Stomach (tissue), 9 donors: ENCODE measurements around the gene SLAMF1. TPM values are rescaled to one million over a fixed set of nuclear protein-coding genes. Genes with fewer than 3 reads are reported as not detected.

Source experiments
- DNase-seq, 2 donors: peaks; one replicate each; pipeline versions ENCODE4 v3.0.0 to v3.0.0-alpha.2; 2013 to 2019
- H3K27ac ChIP-seq, 5 donors: fragments of 200-600 bp in 4 of 5; sonication (generic) in 4 of 5; one replicate each; pipeline ENCODE4 v1.5.1; 2013 to 2019; ENCODE audit warnings: mild to moderate bottlenecking in 1 of 5, moderate library complexity in 1 of 5
- H3K27me3 ChIP-seq, 3 donors: fragments of 200-600 bp; sonication (generic); one replicate each; pipeline ENCODE4 v1.5.1; 2017 to 2019; ENCODE audit warnings: mixed run types in 1 of 3
- H3K36me3 ChIP-seq, 4 donors: fragments of 200-600 bp; sonication (generic); 1 replicate in 3 of 4; 2 replicates in 1 of 4; pipeline ENCODE4 v1.5.1; 2016 to 2019
- H3K4me1 ChIP-seq, 4 donors: fragments of 200-600 bp; sonication (generic); one replicate each; pipeline ENCODE4 v1.5.1; 2016 to 2019
- H3K4me3 ChIP-seq, 4 donors: fragments of 200-600 bp; sonication (generic) in 3 of 4; one replicate each; pipeline ENCODE4 v1.5.1; 2016 to 2019; ENCODE audit warnings: mild to moderate bottlenecking in 1 of 4
- H3K9me3 ChIP-seq, 4 donors: fragments of 200-600 bp; sonication (generic); one replicate each; pipeline ENCODE4 v1.5.1; 2016 to 2019
- EP300 ChIP-seq: sonication (generic); formaldehyde crosslinking; IDR thresholded peaks from one replicate; pipeline ENCODE4 v1.6.1; 2017; ENCODE audit warnings: antibody characterized with exemption
- POLR2A ChIP-seq, 4 donors: fragments of 450-650 bp; IDR thresholded peaks; one replicate each; pipeline ENCODE4 v1.6.1; 2016; ENCODE audit warnings: antibody characterized with exemption in 4 of 4, control low read depth in 2 of 4, mild to moderate bottlenecking in 1 of 4, moderate library complexity in 1 of 4
- POLR2AphosphoS5 ChIP-seq, 3 donors: sonication (generic); formaldehyde crosslinking; IDR thresholded peaks; one replicate each; pipeline ENCODE4 v1.6.1; 2016; ENCODE audit warnings: antibody characterized with exemption in 3 of 3
- WGBS, 5 donors: extraction: QIAGEN DNeasy Blood & Tissue Kit in 3 of 5; methylation state at CpG; one replicate each; pipeline versions ENCODE4 v1.1.5 to v1.1.7; 2013 to 2018; 5-methylcytosine and 5-hydroxymethylcytosine counted together
- intact Hi-C: fragments of 100-400 bp; cut with DNase I; formaldehyde crosslinking; loops from one replicate; pipeline ENCODE4 v1.15.1; 2023; ENCODE audit warnings: low total_unique reads
- polyA plus RNA-seq, 3 donors: library from polyadenylated mRNA; stranded (reverse); fragments of 200-250 nt; gene quantifications; one replicate each; pipeline ENCODE4 v1.2.3, GENCODE V29; 2013
- total RNA-seq, 5 donors: library from RNA; depleted of rRNA; stranded (reverse); fragments of >200 nt; gene quantifications; one replicate each; pipeline versions ENCODE4 v1.1.0 to v1.2.3, GENCODE V29; 2014 to 2016
- TF ChIP-seq, protein P1 (sequence below), 7 experiments: fragments of 450-650 bp in 4 of 7; fragments of 200-600 bp in 3 of 7; sonication (generic) in 3 of 7; IDR thresholded peaks; one replicate each; pipeline ENCODE4 v1.5.1; 2016 to 2019; ENCODE audit warnings: antibody characterized with exemption in 7 of 7, control low read depth in 2 of 7, mild to moderate bottlenecking in 1 of 7
- donor health status: healthy with polysubstance abuse.
- donor health status: Bipolar disorder and iron deficiency.
- donor health status: healthy.

The SLAMF1 gene
- total and polyA plus RNA-seq, 8 donors = 0.12 to 4.1 (median 0.92) TPM; not detected in 3

DNA sequence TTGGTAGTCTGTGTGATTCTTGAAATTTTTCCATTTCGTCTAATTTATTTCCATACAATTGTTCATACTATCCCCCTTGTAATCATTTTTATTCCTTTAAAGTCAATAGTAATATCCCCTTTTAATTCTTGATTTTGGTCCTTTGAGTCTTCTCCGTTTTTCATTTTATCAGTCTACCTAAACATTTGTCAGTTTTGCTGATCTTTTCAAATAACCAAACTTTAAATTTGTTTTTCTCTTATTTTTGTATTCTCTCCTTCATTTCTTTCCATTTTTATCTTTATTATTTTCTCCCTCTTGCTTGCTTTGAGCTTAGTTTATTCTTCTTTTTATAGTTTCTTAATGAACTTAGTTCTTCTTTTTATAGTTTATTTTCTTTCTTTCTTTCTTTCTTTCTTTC lies 21.1 kb upstream of the SLAMF1 start:
- H3K27ac ChIP-seq = no peak overlapping the region
- H3K36me3 ChIP-seq = no peaks in the 10 kb centered on the region
- H3K4me1 ChIP-seq = peaks cover 0 to 26% (median 4%) of the 10 kb centered on the region in 4 donors
- DNase-seq = no peak
- 84 to 95% (median 93%) methylated on average over 2 of the region's 2 CpGs for WGBS, 5 donors
- no peak overlapping the region for H3K4me3 ChIP-seq
- TF ChIP-seq EP300 = no peak
- no peak for TF ChIP-seq POLR2AphosphoS5 (IDR thresholded peaks at IDR 0.05)
- TF ChIP-seq, protein P1, sequence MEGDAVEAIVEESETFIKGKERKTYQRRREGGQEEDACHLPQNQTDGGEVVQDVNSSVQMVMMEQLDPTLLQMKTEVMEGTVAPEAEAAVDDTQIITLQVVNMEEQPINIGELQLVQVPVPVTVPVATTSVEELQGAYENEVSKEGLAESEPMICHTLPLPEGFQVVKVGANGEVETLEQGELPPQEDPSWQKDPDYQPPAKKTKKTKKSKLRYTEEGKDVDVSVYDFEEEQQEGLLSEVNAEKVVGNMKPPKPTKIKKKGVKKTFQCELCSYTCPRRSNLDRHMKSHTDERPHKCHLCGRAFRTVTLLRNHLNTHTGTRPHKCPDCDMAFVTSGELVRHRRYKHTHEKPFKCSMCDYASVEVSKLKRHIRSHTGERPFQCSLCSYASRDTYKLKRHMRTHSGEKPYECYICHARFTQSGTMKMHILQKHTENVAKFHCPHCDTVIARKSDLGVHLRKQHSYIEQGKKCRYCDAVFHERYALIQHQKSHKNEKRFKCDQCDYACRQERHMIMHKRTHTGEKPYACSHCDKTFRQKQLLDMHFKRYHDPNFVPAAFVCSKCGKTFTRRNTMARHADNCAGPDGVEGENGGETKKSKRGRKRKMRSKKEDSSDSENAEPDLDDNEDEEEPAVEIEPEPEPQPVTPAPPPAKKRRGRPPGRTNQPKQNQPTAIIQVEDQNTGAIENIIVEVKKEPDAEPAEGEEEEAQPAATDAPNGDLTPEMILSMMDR (IDR thresholded peaks at IDR 0.05) = no peak
- no peak for TF ChIP-seq POLR2A (IDR thresholded peaks at IDR 0.05)
- H3K9me3 ChIP-seq = peaks cover 0 to 9% (median 2%) of the 10 kb centered on the region in 4 donors
- intact Hi-C loops = no loop called here
- no peaks in the 10 kb centered on the region for H3K27me3 ChIP-seq

DNA sequence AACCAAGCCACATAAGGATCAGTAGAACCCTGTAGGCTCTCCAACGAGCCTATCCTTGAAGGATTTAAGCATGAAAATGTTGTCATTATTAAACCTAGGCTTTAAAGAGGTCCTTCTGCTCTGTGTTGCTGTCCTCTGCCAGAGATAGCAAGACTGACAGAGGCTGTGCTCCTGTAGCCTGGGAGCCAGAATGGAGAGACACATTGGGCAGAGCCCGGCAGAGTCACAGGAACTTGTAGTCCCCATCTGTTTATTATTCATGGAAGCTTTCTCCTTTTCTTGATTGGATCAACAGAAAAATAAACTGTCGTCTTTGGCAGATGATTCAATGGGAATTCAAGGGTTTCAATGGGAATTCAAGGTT lies 19.2 kb upstream of the SLAMF1 start:
- intact Hi-C loops = no loop called here
- Histone ChIP-seq H3K4me1 (peaks cover 0 to 26% (median 4%) of the 10 kb centered on the region in 4 donors), H3K27ac (peak overlapping the region in 4 of 5 donors; percentile 2 to 80 (median 59)), H3K4me3 (no peak overlapping the region), H3K27me3 (no peaks in the 10 kb centered on the region), H3K9me3 (peaks cover 0 to 9% (median 2%) of the 10 kb centered on the region in 4 donors), H3K36me3 (no peaks in the 10 kb centered on the region)
- TF ChIP-seq EP300 = no peak
- no peak for TF ChIP-seq POLR2AphosphoS5 (IDR thresholded peaks at IDR 0.05)
- TF ChIP-seq, protein P1 (IDR thresholded peaks at IDR 0.05) = no peak
- 60 to 75% (median 66%) methylated on average over 3 of the region's 3 CpGs for whole genome bisulfite sequencing, 5 donors
- no peak for DNase-seq

DNA sequence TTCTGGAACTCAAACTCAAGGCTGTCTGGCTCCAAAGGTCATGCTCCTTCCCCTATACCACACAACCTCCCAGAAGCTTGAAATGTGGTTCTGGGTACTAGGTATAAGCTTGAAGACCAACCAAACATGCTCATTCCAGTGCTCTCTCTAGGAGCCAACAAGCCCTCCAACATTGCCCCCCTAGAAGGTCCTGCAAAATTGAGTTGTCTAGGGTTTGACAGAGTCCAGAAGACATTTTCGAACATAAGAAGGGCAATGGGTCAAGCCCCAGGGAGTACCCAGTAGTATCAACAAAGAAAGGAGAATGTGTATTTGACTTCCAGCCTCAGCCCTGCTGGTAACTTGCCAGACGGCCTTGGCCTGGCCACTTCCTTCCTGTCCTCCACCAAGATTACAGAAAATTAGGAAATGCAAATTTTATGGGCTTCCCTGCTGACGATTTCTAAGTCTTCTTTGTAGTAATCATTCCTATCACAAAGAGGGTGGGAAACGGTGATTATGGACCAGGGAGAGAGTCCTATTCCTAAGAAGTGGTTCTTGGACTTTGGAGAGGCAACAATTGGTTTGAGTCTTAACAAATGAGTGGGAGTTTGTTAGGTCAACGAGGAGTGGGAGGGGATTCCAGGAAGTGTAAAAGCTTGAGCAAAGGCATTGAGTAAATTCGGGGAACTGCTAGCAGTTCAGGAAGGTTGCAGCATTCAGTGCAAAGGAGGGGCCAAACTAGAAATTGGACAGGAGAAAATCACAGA lies 18.7 kb upstream of the SLAMF1 start:
- WGBS, 5 donors = 19 to 36% (median 34%) methylated on average over 6 of the region's 6 CpGs
- Histone ChIP-seq H3K27ac (peak overlapping the region; percentile 2 to 80 (median 47)), H3K9me3 (peaks cover 0 to 9% (median 2%) of the 10 kb centered on the region in 4 donors), H3K4me1 (peaks cover 0 to 26% (median 4%) of the 10 kb centered on the region in 4 donors), H3K4me3 (no peak overlapping the region), H3K36me3 (no peaks in the 10 kb centered on the region), H3K27me3 (no peaks in the 10 kb centered on the region)
- TF ChIP-seq EP300 (no peak), POLR2A (IDR thresholded peaks at IDR 0.05) (no peak), POLR2AphosphoS5 (IDR thresholded peaks at IDR 0.05) (no peak)
- TF ChIP-seq, protein P1 (IDR thresholded peaks at IDR 0.05) = no peak
- intact Hi-C loops = no loop called here
- DNase-seq = peak; percentile 41 to 52

DNA sequence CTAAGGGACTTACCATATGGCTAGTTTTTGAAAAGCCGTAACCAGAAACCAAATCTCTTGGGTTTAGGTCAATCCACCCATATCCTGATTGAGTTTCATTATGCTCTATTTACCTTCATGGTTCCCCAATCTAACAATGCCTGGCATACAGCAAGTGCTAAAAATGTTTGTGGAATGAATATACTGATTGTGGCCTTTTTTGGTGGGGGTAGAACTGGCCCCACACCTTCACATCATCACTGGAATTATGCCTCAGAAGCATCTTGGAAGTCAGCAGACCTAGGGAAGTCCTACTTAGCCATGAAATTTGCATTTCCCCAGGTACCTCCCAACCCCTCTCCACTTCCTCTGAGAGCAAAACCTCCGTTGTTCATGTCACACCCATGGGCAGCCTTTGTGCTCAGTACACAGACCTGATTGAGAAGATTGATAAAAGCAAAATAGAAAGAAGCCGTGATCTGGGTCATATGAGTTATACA lies 17.8 kb upstream of the SLAMF1 start:
- Histone ChIP-seq H3K27ac (peak overlapping the region in 3 of 5 donors; percentile 2 to 80 (median 71)), H3K4me3 (no peak overlapping the region), H3K4me1 (peaks cover 0 to 26% (median 4%) of the 10 kb centered on the region in 4 donors), H3K27me3 (no peaks in the 10 kb centered on the region), H3K9me3 (peaks cover 0 to 6% (median 3%) of the 10 kb centered on the region in 4 donors), H3K36me3 (no peaks in the 10 kb centered on the region)
- TF ChIP-seq POLR2A (IDR thresholded peaks at IDR 0.05) (no peak), EP300 (no peak), POLR2AphosphoS5 (IDR thresholded peaks at IDR 0.05) (no peak)
- TF ChIP-seq, protein P1 (IDR thresholded peaks at IDR 0.05) = no peak
- intact Hi-C loops = no loop called here
- no peak for DNase-seq
- WGBS, 5 donors = 44 to 66% (median 51%) methylated on average over 3 of the region's 3 CpGs
